Transverse colon (tissue), 4 donors: ENCODE data around the gene NACA.
"Not testable (repeated sequence)": the region's sequence is repeated elsewhere in the genome, so short reads cannot be mapped to it uniquely, and the experiment has no call there.

ENCODE experiments used
- EP300 ChIP-seq: sonication (generic); formaldehyde crosslinking; IDR thresholded peaks from one replicate; pipeline ENCODE4 v1.6.1; 2017; ENCODE audit warnings: antibody characterized with exemption, low read depth
- POLR2AphosphoS5 ChIP-seq, 3 donors: sonication (generic); formaldehyde crosslinking; IDR thresholded peaks; one replicate each; pipeline ENCODE4 v1.6.1; 2016; ENCODE audit warnings: antibody characterized with exemption in 3 of 3
- TF ChIP-seq, protein P1 (sequence below), 5 experiments: fragments of 200-600 bp in 3 of 5; fragments of 450-650 bp in 2 of 5; sonication (generic) in 3 of 5; IDR thresholded peaks; 1 replicate in 2 of 5; 2 replicates in 3 of 5; pipeline ENCODE4 v1.5.1; 2016 to 2017; ENCODE audit warnings: antibody characterized with exemption in 5 of 5, inconsistent platforms in 3 of 5, mild to moderate bottlenecking in 2 of 5, moderate library complexity in 1 of 5

DNA sequence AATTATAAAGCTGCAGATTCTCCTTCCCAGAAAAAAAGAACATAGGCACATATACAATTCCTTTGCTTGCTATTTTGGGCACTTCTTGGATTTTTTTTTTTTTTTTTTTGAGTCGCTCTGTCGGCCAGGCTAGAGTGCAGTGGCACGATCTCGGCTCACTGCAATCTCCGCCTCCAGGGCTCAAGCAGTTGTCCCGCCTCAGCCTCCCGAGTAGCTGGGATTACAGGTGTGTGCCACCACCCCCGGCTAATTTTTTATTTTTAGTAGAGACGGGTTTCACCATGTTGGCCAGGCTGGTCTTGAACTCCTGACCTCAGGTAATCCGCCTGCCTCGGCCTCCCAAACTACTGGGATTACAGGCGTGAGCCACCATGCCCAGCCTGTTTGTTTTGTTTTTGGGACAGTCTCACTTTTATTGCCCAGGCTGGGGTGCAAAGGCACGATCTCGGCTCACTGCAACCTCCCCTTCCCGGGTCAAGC, 1.1 kb upstream of the NACA start:
- TF ChIP-seq, protein P1, sequence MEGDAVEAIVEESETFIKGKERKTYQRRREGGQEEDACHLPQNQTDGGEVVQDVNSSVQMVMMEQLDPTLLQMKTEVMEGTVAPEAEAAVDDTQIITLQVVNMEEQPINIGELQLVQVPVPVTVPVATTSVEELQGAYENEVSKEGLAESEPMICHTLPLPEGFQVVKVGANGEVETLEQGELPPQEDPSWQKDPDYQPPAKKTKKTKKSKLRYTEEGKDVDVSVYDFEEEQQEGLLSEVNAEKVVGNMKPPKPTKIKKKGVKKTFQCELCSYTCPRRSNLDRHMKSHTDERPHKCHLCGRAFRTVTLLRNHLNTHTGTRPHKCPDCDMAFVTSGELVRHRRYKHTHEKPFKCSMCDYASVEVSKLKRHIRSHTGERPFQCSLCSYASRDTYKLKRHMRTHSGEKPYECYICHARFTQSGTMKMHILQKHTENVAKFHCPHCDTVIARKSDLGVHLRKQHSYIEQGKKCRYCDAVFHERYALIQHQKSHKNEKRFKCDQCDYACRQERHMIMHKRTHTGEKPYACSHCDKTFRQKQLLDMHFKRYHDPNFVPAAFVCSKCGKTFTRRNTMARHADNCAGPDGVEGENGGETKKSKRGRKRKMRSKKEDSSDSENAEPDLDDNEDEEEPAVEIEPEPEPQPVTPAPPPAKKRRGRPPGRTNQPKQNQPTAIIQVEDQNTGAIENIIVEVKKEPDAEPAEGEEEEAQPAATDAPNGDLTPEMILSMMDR (IDR thresholded peaks at IDR 0.05) = not testable (repeated sequence)
- not testable (repeated sequence) for TF ChIP-seq EP300; POLR2AphosphoS5 (IDR thresholded peaks at IDR 0.05)
